ENCODE measurements around the gene ZC3H8.
"Not testable (repeated sequence)": the region's sequence is repeated elsewhere in the genome, so short reads cannot be mapped to it uniquely, and the experiment has no call there.

The ZC3H8 gene

GRCh38 chr2:112254466-112255240 is at the start of gene ZC3H8:
Gene ZC3H8, minus strand, starts transcription at chr2:112255042. Its CDS starts 61 bp downstream, at chr2:112254981.
- peak; percentile 45 for DNase-seq (ENCODE audit: low read depth, low spot score)

GRCh38 chr2:112304298-112304941 is 49.6 kb upstream of the ZC3H8 start:
- DNase-seq (ENCODE audit: low read depth, low spot score): no peak

- DNase-seq (ENCODE audit: low read depth, low spot score): no peak
These were observed 47.1 kb upstream of the ZC3H8 start for GRCh38 chr2:112301973-112302372.

GRCh38 chr2:112301171-112301584 is 46.3 kb upstream of the ZC3H8 start:
- no peak for DNase-seq (ENCODE audit: low read depth, low spot score)

GRCh38 chr2:112296407-112296806 is 41.6 kb upstream of the ZC3H8 start:
- no peak for DNase-seq (ENCODE audit: low read depth, low spot score)

- DNase-seq (ENCODE audit: low read depth, low spot score): no peak
These were observed 40.7 kb upstream of the ZC3H8 start for GRCh38 chr2:112295407-112296078.

GRCh38 chr2:112293636-112294401 is 39.0 kb upstream of the ZC3H8 start:
- DNase-seq (ENCODE audit: low read depth, low spot score): no peak

GRCh38 chr2:112290648-112291047 is 35.8 kb upstream of the ZC3H8 start:
- DNase-seq (ENCODE audit: low read depth, low spot score): no peak

- no peak for DNase-seq (ENCODE audit: low read depth, low spot score)
These were observed 35.2 kb upstream of the ZC3H8 start for GRCh38 chr2:112290088-112290487.

GRCh38 chr2:112283535-112283934 is 28.7 kb upstream of the ZC3H8 start:
- not testable (repeated sequence) for DNase-seq (ENCODE audit: low read depth, low spot score)

- not testable (repeated sequence) for DNase-seq (ENCODE audit: low read depth, low spot score)
These were observed 27.2 kb upstream of the ZC3H8 start for GRCh38 chr2:112282066-112282465.

GRCh38 chr2:112277596-112278220 is 22.9 kb upstream of the ZC3H8 start:
- no peak for DNase-seq (ENCODE audit: low read depth, low spot score)

GRCh38 chr2:112276954-112277353 is 22.1 kb upstream of the ZC3H8 start:
- DNase-seq (ENCODE audit: low read depth, low spot score): no peak

GRCh38 chr2:112275887-112276773 is 21.3 kb upstream of the ZC3H8 start:
- peak; percentile 49 for DNase-seq (ENCODE audit: low read depth, low spot score)

GRCh38 chr2:112275311-112275886 is 20.6 kb upstream of the ZC3H8 start, which contains the start of gene ZC3H6:
Gene ZC3H6, plus strand, starts transcription at chr2:112275597. Its CDS starts 398 bp downstream, at chr2:112275995.
- DNase-seq (ENCODE audit: low read depth, low spot score): peak; percentile 97

GRCh38 chr2:112273349-112273748 is 18.5 kb upstream of the ZC3H8 start:
- no peak for DNase-seq (ENCODE audit: low read depth, low spot score)

GRCh38 chr2:112272669-112273068 is 17.8 kb upstream of the ZC3H8 start:
- no peak for DNase-seq (ENCODE audit: low read depth, low spot score)

- no peak for DNase-seq (ENCODE audit: low read depth, low spot score)
These were observed 13.7 kb upstream of the ZC3H8 start for GRCh38 chr2:112268547-112268946.

- DNase-seq (ENCODE audit: low read depth, low spot score): no peak
These were observed 8.0 kb upstream of the ZC3H8 start for GRCh38 chr2:112262876-112263275.

GRCh38 chr2:112260295-112260625 is 5.4 kb upstream of the ZC3H8 start:
- no peak for DNase-seq (ENCODE audit: low read depth, low spot score)
